NCI-H526 (cell line): ENCODE measurements around the gene DMXL2.
A peak's percentile ranks its signal among the peaks of the same experiment; 100 is the strongest.
"Not testable (repeated sequence)": the region's sequence is repeated elsewhere in the genome, so short reads cannot be mapped to it uniquely, and the experiment has no call there.

Experiments used
- DNase-seq, 2 experiments: peaks; one replicate each; lab custom pipeline; 2025; lab: John Stamatoyannopoulos, UW

The DMXL2 gene

GRCh38 chr15:51621936-51622603 lies 501 bp downstream of the DMXL2 start:
- DNase-seq = peak; percentile 56 to 77

DNA sequence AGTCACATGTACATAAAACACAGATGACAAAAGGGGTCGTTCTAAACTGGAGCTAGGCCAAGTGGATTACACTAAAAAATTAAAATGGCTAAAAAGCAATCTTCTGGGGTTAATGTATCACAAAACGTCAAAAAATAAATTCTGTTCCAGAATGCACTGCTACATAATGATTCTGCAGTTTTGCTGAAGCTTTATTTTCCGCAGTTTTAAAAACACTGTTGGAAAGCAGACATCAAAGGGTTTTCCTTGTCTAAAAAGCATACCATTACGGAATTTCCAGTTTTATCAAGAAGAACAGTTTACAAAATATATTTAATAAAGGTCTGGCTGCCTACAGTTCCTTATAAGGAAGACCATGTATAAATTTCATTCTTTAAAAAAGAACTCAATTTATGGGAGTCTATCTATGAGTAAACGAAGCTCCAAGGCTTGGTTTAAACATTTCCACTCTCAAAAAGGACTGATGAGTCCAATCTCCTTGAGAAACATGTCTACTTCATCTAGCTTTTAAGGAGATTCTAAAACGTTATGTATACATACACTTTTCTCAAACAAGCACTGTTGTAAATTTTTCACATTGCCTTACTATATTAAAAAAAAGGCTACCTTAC lies 1.3 kb downstream of the DMXL2 start:
- DNase-seq = peak; percentile 12 to 29

- peak; percentile 10 to 67 for DNase-seq
These were observed 1.9 kb downstream of the DMXL2 start for GRCh38 chr15:51620641-51621040.

- no peak for DNase-seq
These were observed 2.4 kb downstream of the DMXL2 start for GRCh38 chr15:51620122-51620521.

DNA sequence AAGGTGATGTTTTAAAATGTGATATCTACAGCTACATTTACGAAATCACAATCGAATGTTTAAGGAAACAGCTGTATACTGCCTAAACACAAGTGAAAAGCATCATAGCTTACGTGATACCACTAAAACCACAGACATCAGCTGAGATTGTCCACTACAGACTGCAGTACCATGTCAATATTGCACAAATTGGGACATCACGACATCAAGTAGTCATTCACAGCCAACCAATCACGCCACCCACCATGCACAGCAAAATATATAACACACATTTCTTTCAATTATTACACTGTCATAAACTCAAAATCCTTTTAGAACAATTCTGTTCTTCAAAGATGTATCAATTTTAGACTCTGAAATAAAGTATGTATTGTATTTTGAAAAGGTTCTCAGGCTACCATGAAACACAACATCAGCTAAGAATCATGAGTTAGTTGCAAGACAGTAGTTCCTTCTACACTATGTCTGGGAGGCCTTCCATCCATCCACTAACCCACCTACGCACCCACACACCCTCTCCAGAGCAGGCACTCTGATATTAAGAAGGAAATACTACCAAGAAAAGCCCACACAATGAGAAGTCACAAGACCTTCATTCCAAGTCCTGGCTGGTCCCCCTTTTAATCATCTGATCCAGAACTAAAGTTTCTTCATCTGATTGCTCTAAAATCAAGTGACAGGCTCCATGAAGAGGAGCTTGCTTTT lies 3.1 kb downstream of the DMXL2 start:
- DNase-seq = no peak

GRCh38 chr15:51617886-51618285 lies 4.7 kb downstream of the DMXL2 start:
- DNase-seq = no peak

DNA sequence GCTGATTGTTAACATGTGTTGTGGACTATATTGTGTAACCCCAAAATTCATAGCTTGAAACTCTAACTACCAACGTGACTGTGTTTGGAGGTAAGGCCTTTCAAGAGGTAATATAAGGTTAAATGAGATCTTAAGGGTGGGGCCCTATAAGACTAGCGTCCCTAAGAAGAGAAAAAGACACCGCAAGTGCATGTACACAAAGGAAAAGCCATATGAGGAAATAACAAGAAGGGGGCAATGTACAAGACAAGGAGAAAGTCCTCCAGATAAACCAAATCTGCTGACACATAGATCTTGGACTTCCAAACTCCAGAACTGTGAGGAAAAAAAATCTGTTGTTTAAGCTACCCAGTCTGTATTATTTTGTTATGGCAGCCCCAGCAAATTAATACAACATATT lies 8.6 kb downstream of the DMXL2 start:
- DNase-seq = no peak

DNA sequence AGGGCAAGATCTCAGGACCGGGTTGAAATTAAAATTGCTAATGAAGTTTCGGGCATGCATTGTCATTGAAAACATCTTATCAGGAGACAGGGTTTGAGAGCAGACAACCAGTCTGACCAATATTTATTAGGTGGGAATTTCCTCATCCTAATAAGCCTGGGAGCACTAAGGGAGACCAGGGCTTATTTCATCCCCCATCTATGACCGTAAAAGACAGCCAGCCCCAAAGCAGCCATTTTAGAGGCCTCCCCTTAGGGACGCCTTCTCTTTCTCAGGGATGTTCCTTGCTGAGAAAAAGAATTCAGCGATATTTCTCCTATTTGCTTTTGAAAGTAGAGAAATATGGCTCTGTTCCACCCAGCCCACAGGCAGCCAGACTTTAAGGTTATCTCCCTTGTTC lies 9.9 kb downstream of the DMXL2 start:
- DNase-seq = not testable (repeated sequence)

DNA sequence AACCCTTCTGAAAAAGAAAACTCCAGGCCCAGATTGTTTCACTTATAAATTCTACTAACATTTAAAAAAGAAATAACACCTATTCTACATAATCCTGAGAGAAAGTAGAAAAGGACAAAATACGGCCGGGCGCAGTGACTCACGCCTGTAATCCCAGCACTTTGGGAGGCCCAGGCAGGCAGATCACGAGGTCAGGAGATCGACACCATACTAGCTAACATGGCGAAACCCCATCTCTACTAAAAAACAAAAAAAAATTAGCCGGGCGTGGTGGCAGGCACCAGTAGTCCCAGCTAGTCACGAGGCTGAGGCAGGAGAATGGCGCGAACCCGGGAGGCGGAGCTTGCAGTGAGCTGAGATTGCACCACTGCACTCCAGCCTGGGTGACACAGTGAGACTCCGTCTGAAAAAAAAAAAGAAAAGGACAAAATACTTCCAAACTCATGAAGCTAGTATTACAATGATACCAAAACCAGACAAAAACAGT lies 19.1 kb downstream of the DMXL2 start:
- not testable (repeated sequence) for DNase-seq

- DNase-seq = no peak
These were observed 19.6 kb downstream of the DMXL2 start for GRCh38 chr15:51603002-51603401.

- no peak for DNase-seq
These were observed 20.1 kb downstream of the DMXL2 start for GRCh38 chr15:51602484-51602883.

DNA sequence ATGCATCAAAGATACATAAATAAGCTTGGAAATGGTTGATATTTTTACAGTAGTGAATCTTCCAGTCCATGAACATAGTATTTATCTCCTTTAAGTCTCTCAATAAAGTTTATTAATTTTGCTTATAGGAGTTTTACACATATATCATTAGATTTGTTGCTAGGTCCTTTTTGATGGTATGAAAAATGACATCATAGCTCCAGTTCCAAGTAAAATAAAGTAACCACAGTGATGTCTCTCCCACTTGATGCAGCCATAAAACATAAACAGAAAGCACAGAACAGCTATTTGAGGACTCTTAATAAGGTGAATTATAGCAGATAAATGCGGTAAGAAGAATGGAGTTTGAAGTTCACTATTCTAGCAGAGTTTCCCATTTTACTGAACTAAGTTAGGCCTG lies 20.8 kb downstream of the DMXL2 start:
- DNase-seq = no peak

- DNase-seq = no peak
These were observed 22.5 kb downstream of the DMXL2 start for GRCh38 chr15:51600114-51600513.

GRCh38 chr15:51589881-51590568 lies 32.5 kb downstream of the DMXL2 start:
- DNase-seq = no peak

GRCh38 chr15:51588966-51589365 lies 33.6 kb downstream of the DMXL2 start:
- DNase-seq = no peak

DNA sequence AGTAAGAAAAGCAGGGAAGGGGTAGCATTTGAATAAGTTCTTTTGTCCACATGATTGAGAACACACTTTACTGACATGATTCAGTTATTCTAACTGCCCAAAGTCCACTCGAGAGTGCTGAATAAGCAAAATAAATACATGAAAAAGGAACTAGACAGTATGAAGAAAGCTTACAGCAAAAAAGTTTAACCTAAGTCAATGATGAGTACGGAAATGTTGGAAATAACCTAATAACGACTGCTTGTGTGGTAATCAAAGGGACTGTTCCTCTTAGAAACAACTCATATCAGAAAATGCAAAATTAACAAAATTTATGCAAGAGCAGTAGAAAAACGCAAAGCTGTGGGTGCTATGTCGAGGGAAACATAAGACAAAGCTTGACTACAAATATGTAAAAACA lies 36.6 kb downstream of the DMXL2 start:
- no peak for DNase-seq

DNA sequence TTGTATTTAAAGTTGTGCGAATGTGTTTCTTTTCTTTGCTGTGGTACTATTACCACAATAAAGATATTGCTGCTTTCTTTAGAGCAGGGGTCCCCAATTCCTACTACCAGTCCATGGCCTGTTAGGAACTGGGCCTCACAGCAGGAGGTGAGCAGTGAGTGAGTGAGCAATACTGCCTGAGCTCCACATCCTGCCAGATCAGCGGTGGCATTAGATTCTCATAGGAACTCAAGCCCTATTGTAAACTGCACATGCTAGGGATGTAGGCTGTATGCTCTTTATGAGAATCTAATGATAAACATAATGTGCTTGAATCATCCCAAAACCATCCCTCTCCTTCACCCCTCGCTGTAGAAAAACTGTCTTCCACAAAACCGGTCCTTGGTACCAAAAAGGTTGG lies 41.6 kb downstream of the DMXL2 start:
- DNase-seq = no peak

- no peak for DNase-seq
These were observed 42.2 kb downstream of the DMXL2 start for GRCh38 chr15:51580385-51580784.

- no peak for DNase-seq
These were observed 43.6 kb downstream of the DMXL2 start for GRCh38 chr15:51579012-51579411.

DNA sequence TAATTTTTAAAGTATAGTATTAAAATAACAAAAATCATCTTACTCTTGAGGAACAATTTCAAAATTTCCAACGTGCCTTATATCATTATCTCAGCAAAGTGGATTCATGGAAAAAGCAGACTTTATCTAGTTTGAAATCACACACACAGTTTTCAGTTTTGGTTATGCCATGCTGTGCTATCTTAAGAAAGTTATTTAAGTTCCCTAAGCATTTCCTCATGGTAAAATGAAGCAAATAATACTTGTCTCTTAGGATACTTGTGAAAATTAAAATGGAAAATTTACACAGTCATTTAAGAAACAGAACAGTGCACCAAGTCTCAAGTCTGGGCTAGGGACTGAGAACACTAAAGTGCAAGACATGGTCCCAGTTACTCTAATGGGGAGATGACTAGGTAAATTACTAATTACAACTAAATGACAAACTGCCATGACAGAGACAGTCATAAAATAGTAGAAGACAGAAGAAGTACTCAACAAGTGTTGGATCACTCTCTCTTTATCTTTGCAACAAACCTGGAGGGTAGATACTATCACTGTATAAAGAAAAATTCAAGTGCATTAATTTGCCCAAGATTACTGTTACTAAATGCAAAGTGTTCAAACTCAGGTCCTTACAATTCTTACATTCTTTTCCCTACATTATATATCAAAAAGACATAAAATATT lies 44.8 kb downstream of the DMXL2 start:
- DNase-seq = no peak

DNA sequence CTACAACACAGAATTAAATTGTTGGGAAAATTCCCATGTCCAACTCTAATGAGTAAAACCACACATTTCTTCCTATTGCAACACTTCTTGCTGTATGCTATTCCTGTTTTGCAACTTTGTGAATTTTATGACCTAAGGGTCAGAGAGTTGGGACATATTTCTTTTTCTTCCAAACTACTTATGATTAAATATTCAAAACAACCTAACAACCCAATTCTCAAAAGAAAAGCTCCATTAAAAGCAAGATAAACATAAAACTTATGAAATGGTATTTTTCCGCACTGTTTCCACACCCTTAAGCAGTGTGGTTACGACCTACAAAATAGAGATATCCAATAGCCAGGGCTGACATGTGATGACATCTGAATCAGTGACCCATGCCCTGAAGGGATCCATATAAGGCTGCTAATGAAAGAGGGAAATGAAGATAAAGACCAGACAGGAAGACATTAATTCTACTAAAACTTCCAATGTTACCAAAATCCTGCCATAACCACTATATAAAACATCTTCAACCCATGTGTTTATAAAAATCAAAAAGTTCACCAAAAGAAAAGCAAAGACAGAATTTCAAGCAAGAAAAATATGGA lies 45.6 kb downstream of the DMXL2 start:
- DNase-seq = no peak
